Stomach (tissue), 9 donors: ENCODE data around the gene TENM3. TPM values are rescaled to one million over a fixed set of nuclear protein-coding genes. Genes with fewer than 3 reads are reported as not detected.

ENCODE experiments used
- DNase-seq, 2 donors: peaks; one replicate each; pipeline versions ENCODE4 v3.0.0 to v3.0.0-alpha.2; 2013 to 2019
- H3K27ac ChIP-seq, 5 donors: fragments of 200-600 bp in 4 of 5; sonication (generic) in 4 of 5; one replicate each; pipeline ENCODE4 v1.5.1; 2013 to 2019; ENCODE audit warnings: mild to moderate bottlenecking in 1 of 5, moderate library complexity in 1 of 5
- H3K27me3 ChIP-seq, 3 donors: fragments of 200-600 bp; sonication (generic); one replicate each; pipeline ENCODE4 v1.5.1; 2017 to 2019; ENCODE audit warnings: mixed run types in 1 of 3
- H3K36me3 ChIP-seq, 4 donors: fragments of 200-600 bp; sonication (generic); 1 replicate in 3 of 4; 2 replicates in 1 of 4; pipeline ENCODE4 v1.5.1; 2016 to 2019
- H3K4me1 ChIP-seq, 4 donors: fragments of 200-600 bp; sonication (generic); one replicate each; pipeline ENCODE4 v1.5.1; 2016 to 2019
- H3K4me3 ChIP-seq, 4 donors: fragments of 200-600 bp; sonication (generic) in 3 of 4; one replicate each; pipeline ENCODE4 v1.5.1; 2016 to 2019; ENCODE audit warnings: mild to moderate bottlenecking in 1 of 4
- H3K9me3 ChIP-seq, 4 donors: fragments of 200-600 bp; sonication (generic); one replicate each; pipeline ENCODE4 v1.5.1; 2016 to 2019
- EP300 ChIP-seq: sonication (generic); formaldehyde crosslinking; IDR thresholded peaks from one replicate; pipeline ENCODE4 v1.6.1; 2017; ENCODE audit warnings: antibody characterized with exemption
- POLR2A ChIP-seq, 4 donors: fragments of 450-650 bp; IDR thresholded peaks; one replicate each; pipeline ENCODE4 v1.6.1; 2016; ENCODE audit warnings: antibody characterized with exemption in 4 of 4, control low read depth in 2 of 4, mild to moderate bottlenecking in 1 of 4, moderate library complexity in 1 of 4
- POLR2AphosphoS5 ChIP-seq, 3 donors: sonication (generic); formaldehyde crosslinking; IDR thresholded peaks; one replicate each; pipeline ENCODE4 v1.6.1; 2016; ENCODE audit warnings: antibody characterized with exemption in 3 of 3
- WGBS, 5 donors: extraction: QIAGEN DNeasy Blood & Tissue Kit in 3 of 5; methylation state at CpG; one replicate each; pipeline versions ENCODE4 v1.1.5 to v1.1.7; 2013 to 2018; 5-methylcytosine and 5-hydroxymethylcytosine counted together
- intact Hi-C: fragments of 100-400 bp; cut with DNase I; formaldehyde crosslinking; loops from one replicate; pipeline ENCODE4 v1.15.1; 2023; ENCODE audit warnings: low total_unique reads
- polyA plus RNA-seq, 3 donors: library from polyadenylated mRNA; stranded (reverse); fragments of 200-250 nt; gene quantifications; one replicate each; pipeline ENCODE4 v1.2.3, GENCODE V29; 2013
- total RNA-seq, 5 donors: library from RNA; depleted of rRNA; stranded (reverse); fragments of >200 nt; gene quantifications; one replicate each; pipeline versions ENCODE4 v1.1.0 to v1.2.3, GENCODE V29; 2014 to 2016
- TF ChIP-seq, protein P1 (sequence below), 7 experiments: fragments of 450-650 bp in 4 of 7; fragments of 200-600 bp in 3 of 7; sonication (generic) in 3 of 7; IDR thresholded peaks; one replicate each; pipeline ENCODE4 v1.5.1; 2016 to 2019; ENCODE audit warnings: antibody characterized with exemption in 7 of 7, control low read depth in 2 of 7, mild to moderate bottlenecking in 1 of 7
- donor health status: healthy with polysubstance abuse.
- donor health status: Bipolar disorder and iron deficiency.
- donor health status: healthy.

The TENM3 gene
- total and polyA plus RNA-seq, 8 donors, result under 0.01 to 8.3 (median 0.44) TPM

- no peak for TF ChIP-seq EP300
- TF ChIP-seq POLR2AphosphoS5 (IDR thresholded peaks at IDR 0.05), result no peak
- TF ChIP-seq, protein P1, sequence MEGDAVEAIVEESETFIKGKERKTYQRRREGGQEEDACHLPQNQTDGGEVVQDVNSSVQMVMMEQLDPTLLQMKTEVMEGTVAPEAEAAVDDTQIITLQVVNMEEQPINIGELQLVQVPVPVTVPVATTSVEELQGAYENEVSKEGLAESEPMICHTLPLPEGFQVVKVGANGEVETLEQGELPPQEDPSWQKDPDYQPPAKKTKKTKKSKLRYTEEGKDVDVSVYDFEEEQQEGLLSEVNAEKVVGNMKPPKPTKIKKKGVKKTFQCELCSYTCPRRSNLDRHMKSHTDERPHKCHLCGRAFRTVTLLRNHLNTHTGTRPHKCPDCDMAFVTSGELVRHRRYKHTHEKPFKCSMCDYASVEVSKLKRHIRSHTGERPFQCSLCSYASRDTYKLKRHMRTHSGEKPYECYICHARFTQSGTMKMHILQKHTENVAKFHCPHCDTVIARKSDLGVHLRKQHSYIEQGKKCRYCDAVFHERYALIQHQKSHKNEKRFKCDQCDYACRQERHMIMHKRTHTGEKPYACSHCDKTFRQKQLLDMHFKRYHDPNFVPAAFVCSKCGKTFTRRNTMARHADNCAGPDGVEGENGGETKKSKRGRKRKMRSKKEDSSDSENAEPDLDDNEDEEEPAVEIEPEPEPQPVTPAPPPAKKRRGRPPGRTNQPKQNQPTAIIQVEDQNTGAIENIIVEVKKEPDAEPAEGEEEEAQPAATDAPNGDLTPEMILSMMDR (IDR thresholded peaks at IDR 0.05), result no peak
- TF ChIP-seq POLR2A (IDR thresholded peaks at IDR 0.05), result no peak
- intact Hi-C loops, result no loop called here
- no peaks in the 10 kb centered on the region for H3K9me3 ChIP-seq
Measured at GRCh38 chr4:182202650-182203049, 40.6 kb upstream of the TENM3 start.

GRCh38 chr4:182203872-182204411 lies 39.3 kb upstream of the TENM3 start:
- Histone ChIP-seq H3K4me3 (no peak overlapping the region), H3K27me3 (no peaks in the 10 kb centered on the region), H3K27ac (no peak overlapping the region), H3K4me1 (peaks cover 0 to 7% (median 0%) of the 10 kb centered on the region in 4 donors), H3K36me3 (no peaks in the 10 kb centered on the region), H3K9me3 (no peaks in the 10 kb centered on the region)
- DNase-seq, result no peak
- intact Hi-C loops, result no loop called here
- no peak for TF ChIP-seq POLR2A (IDR thresholded peaks at IDR 0.05)
- TF ChIP-seq, protein P1 (IDR thresholded peaks at IDR 0.05), result no peak
- no peak for TF ChIP-seq EP300
- no peak for TF ChIP-seq POLR2AphosphoS5 (IDR thresholded peaks at IDR 0.05)
- 76 to 83% (median 78%) methylated on average over 8 of the region's 8 CpGs for WGBS, 5 donors

More at GRCh38 chr4:182202650-182203049, 40.6 kb upstream of the TENM3 start:
- H3K36me3 ChIP-seq, result no peaks in the 10 kb centered on the region
- 87 to 93% (median 90%) methylated on average over 8 of the region's 8 CpGs for WGBS, 5 donors
- no peaks in the 10 kb centered on the region for H3K4me1 ChIP-seq
- no peak overlapping the region for H3K4me3 ChIP-seq
- H3K27me3 ChIP-seq, result no peaks in the 10 kb centered on the region
- no peak for DNase-seq
- H3K27ac ChIP-seq, result no peak overlapping the region

DNA sequence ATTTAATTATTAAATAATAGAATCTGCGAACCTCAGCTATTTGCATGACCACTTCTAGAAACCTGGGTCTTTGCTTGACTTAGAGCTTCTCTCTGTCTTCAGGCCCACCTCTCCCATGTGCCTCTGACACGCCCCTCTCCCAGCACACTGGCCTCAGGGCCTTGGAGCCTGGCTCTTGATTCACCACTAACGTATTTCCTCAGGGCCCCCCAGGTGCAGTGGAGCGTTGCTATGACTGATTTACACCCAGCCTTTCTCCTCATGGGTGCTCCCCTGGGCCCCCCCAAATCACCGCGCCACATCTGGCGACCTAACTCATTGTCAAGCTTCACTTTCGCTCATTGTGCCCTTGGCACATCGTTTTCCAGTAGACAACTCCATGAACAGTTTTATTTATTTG lies 37.9 kb upstream of the TENM3 start:
- no peaks in the 10 kb centered on the region for H3K9me3 ChIP-seq
- no peaks in the 10 kb centered on the region for H3K27me3 ChIP-seq
- H3K4me1 ChIP-seq, result peaks cover 0 to 7% (median 0%) of the 10 kb centered on the region in 4 donors
- H3K36me3 ChIP-seq, result no peaks in the 10 kb centered on the region
- H3K4me3 ChIP-seq, result no peak overlapping the region
- 78 to 87% (median 83%) methylated on average over 9 of the region's 9 CpGs for WGBS, 5 donors
- intact Hi-C loops, result no loop called here
- DNase-seq, result no peak
- TF ChIP-seq POLR2AphosphoS5 (IDR thresholded peaks at IDR 0.05), result no peak
- TF ChIP-seq EP300, result no peak
- no peak for TF ChIP-seq POLR2A (IDR thresholded peaks at IDR 0.05)
- TF ChIP-seq, protein P1 (IDR thresholded peaks at IDR 0.05), result no peak
- H3K27ac ChIP-seq, result no peak overlapping the region

DNA sequence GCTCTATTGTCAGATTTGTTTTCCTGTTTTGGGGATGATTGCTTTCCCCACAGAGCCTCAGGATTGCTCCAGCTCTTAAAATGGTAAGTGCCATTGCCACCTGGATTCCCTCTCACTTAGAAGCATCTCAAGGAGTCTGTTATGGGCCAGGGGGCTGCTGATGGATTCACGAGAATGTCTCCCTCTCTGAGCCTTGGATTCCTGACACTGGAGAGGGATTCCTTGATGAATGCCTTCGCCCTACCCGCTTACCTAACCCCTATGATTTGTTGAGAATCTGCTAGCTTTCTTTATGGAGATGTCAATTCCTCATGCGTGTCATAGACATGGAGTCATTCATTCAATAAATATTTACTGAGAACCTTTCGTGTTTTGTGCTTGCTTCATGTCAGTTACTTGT lies 36.9 kb upstream of the TENM3 start:
- TF ChIP-seq, protein P1 (IDR thresholded peaks at IDR 0.05), result no peak
- DNase-seq, result no peak
- WGBS, 5 donors, result 68 to 74% (median 71%) methylated on average over 5 of the region's 5 CpGs

More for the DNA sequence above, 36.9 kb upstream of the TENM3 start:
- peaks cover 0 to 7% (median 0%) of the 10 kb centered on the region in 4 donors for H3K4me1 ChIP-seq
- no peaks in the 10 kb centered on the region for H3K36me3 ChIP-seq
- H3K27me3 ChIP-seq, result no peaks in the 10 kb centered on the region
- intact Hi-C loops, result no loop called here
- no peak overlapping the region for H3K27ac ChIP-seq
- no peaks in the 10 kb centered on the region for H3K9me3 ChIP-seq
- H3K4me3 ChIP-seq, result no peak overlapping the region
